NCI-H2029 (cell line): Measurements from ENCODE around the gene TICAM1.

Experiments used
- DNase-seq: peaks from one replicate; lab custom pipeline; 2025; lab: John Stamatoyannopoulos, UW

TICAM1 gene

GRCh38 chr19:4768934-4769777 is 62.4 kb downstream of the TICAM1 start:
- DNase-seq = peak; percentile 88
